Sigmoid colon (tissue), 4 donors: ENCODE measurements around the gene ATP6V1D.
"Not testable (repeated sequence)": the region's sequence is repeated elsewhere in the genome, so short reads cannot be mapped to it uniquely, and the experiment has no call there.

Experiments
- CTCF ChIP-seq, 4 experiments: fragments of 450-650 bp in 3 of 4; fragments of 200-600 bp in 1 of 4; IDR thresholded peaks; one replicate each; pipeline ENCODE4 v1.5.1; 2016 to 2019; ENCODE audit warnings: antibody characterized with exemption in 4 of 4, mild to moderate bottlenecking in 3 of 4, moderate library complexity in 2 of 4
- EP300 ChIP-seq, 4 donors: sonication (generic); formaldehyde crosslinking; IDR thresholded peaks; one replicate each; pipeline ENCODE4 v1.6.1; 2017; ENCODE audit warnings: antibody characterized with exemption in 4 of 4
- POLR2A ChIP-seq, 2 donors: fragments of 450-650 bp; IDR thresholded peaks; one replicate each; pipeline ENCODE4 v1.6.1; 2016; ENCODE audit warnings: antibody characterized with exemption in 2 of 2, mild to moderate bottlenecking in 2 of 2, moderate library complexity in 2 of 2
- POLR2AphosphoS5 ChIP-seq, 4 donors: sonication (generic); formaldehyde crosslinking; IDR thresholded peaks; one replicate each; pipeline ENCODE4 v1.6.1; 2017; ENCODE audit warnings: antibody characterized with exemption in 4 of 4

- not testable (repeated sequence) for TF ChIP-seq CTCF, POLR2AphosphoS5, POLR2A, EP300 (IDR thresholded peaks at IDR 0.05)
These were observed 48.7 kb upstream of the ATP6V1D start for GRCh38 chr14:67408122-67408801.
